ENCODE data around the gene MXD1.

Gene MXD1

DNA sequence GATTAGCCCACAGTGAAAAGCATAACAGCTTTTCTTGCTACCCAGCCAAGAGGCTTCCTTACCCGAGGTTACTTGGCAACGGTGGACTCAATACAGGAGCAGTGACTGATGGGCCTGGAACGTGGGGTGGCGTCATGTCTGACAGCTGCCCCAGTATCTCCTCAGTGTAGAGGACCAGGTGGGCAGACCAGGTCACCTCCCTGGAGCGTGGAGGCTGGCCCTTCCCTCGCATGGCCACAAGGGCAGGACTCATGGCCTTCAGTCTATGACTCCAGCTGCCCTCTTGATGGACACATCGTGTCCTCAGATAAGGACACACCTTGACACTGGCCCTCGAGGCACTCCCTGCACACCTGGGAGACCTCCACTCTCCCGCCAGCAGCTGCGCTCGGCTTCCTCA, 40.1 kb downstream of the MXD1 start:
- Histone ChIP-seq H3K27ac (ENCODE audit: low read length) (no peak overlapping the region), H4K20me1 (ENCODE audit: insufficient read depth, low read length) (no peaks in the 10 kb centered on the region), H3K9me3 (replicated peaks; ENCODE audit: insufficient read depth, low read length) (no peaks in the 10 kb centered on the region), H3K36me3 (replicated peaks; ENCODE audit: insufficient read depth, low read length) (no peaks in the 10 kb centered on the region), H3K9me2 (replicated peaks; ENCODE audit: insufficient read depth, low read length) (no peaks in the 10 kb centered on the region), H3K9ac (ENCODE audit: low read length) (no peak overlapping the region), H2AFZ (ENCODE audit: low read length) (no peak overlapping the region), H3F3A (ENCODE audit: insufficient read depth, low read length) (no peaks in the 10 kb centered on the region), H3K27me3 (replicated peaks; ENCODE audit: insufficient read depth, low read length) (no peaks in the 10 kb centered on the region), H3K79me2 (ENCODE audit: low read length) (no peaks in the 10 kb centered on the region), H3K4me2 (ENCODE audit: low read depth, low read length) (no peak overlapping the region), H3K4me1 (ENCODE audit: low read length) (no peaks in the 10 kb centered on the region), H3K4me3 (ENCODE audit: low read length) (no peak overlapping the region)
- TF ChIP-seq EZH2 (optimal IDR thresholded peaks at IDR 0.05; ENCODE audit: low read depth, low read length), result no peak
- no peak for TF ChIP-seq EZH2phosphoT487 (IDR thresholded peaks at IDR 0.05; ENCODE audit: low read length)
- no peak for TF ChIP-seq CTCF (IDR thresholded peaks at IDR 0.05; ENCODE audit: low read length)
- DNase-seq, result no peak

- DNase-seq, result no peak
- no peaks in the 10 kb centered on the region for H3K27me3 ChIP-seq (replicated peaks; ENCODE audit: insufficient read depth, low read length)
- no peaks in the 10 kb centered on the region for H3K79me2 ChIP-seq (ENCODE audit: low read length)
- H4K20me1 ChIP-seq (ENCODE audit: insufficient read depth, low read length), result no peaks in the 10 kb centered on the region
- TF ChIP-seq CTCF (IDR thresholded peaks at IDR 0.05; ENCODE audit: low read length), result no peak
- no peak for TF ChIP-seq EZH2 (optimal IDR thresholded peaks at IDR 0.05; ENCODE audit: low read depth, low read length)
- TF ChIP-seq EZH2phosphoT487 (IDR thresholded peaks at IDR 0.05; ENCODE audit: low read length), result no peak
- H2AFZ ChIP-seq (ENCODE audit: low read length), result no peak overlapping the region
- H3K4me1 ChIP-seq (ENCODE audit: low read length), result no peaks in the 10 kb centered on the region
- no peak overlapping the region for H3K4me3 ChIP-seq (ENCODE audit: low read length)
- H3K4me2 ChIP-seq (ENCODE audit: low read depth, low read length), result no peak overlapping the region
- no peak overlapping the region for H3K27ac ChIP-seq (ENCODE audit: low read length)
- H3F3A ChIP-seq (ENCODE audit: insufficient read depth, low read length), result no peaks in the 10 kb centered on the region
- no peaks in the 10 kb centered on the region for H3K9me3 ChIP-seq (replicated peaks; ENCODE audit: insufficient read depth, low read length)
- H3K36me3 ChIP-seq (replicated peaks; ENCODE audit: insufficient read depth, low read length), result no peaks in the 10 kb centered on the region
- H3K9me2 ChIP-seq (replicated peaks; ENCODE audit: insufficient read depth, low read length), result no peaks in the 10 kb centered on the region
- H3K9ac ChIP-seq (ENCODE audit: low read length), result no peak overlapping the region
Observed at GRCh38 chr2:69956475-69956979, 41.6 kb downstream of the MXD1 start.

GRCh38 chr2:69957965-69958364, 43.1 kb downstream of the MXD1 start:
- no peak overlapping the region for H3K4me3 ChIP-seq (ENCODE audit: low read length)
- H3K9me2 ChIP-seq (replicated peaks; ENCODE audit: insufficient read depth, low read length), result no peaks in the 10 kb centered on the region
- no peaks in the 10 kb centered on the region for H3K36me3 ChIP-seq (replicated peaks; ENCODE audit: insufficient read depth, low read length)
- H3K9me3 ChIP-seq (replicated peaks; ENCODE audit: insufficient read depth, low read length), result no peaks in the 10 kb centered on the region
- no peak overlapping the region for H3K9ac ChIP-seq (ENCODE audit: low read length)
- H3K79me2 ChIP-seq (ENCODE audit: low read length), result no peaks in the 10 kb centered on the region
- no peaks in the 10 kb centered on the region for H4K20me1 ChIP-seq (ENCODE audit: insufficient read depth, low read length)
- DNase-seq, result no peak
- no peak for TF ChIP-seq EZH2phosphoT487 (IDR thresholded peaks at IDR 0.05; ENCODE audit: low read length)
- no peak for TF ChIP-seq EZH2 (optimal IDR thresholded peaks at IDR 0.05; ENCODE audit: low read depth, low read length)
- TF ChIP-seq CTCF (IDR thresholded peaks at IDR 0.05; ENCODE audit: low read length), result no peak
- H3F3A ChIP-seq (ENCODE audit: insufficient read depth, low read length), result no peaks in the 10 kb centered on the region
- no peak overlapping the region for H2AFZ ChIP-seq (ENCODE audit: low read length)
- no peak overlapping the region for H3K27ac ChIP-seq (ENCODE audit: low read length)
- no peaks in the 10 kb centered on the region for H3K4me1 ChIP-seq (ENCODE audit: low read length)
- no peaks in the 10 kb centered on the region for H3K27me3 ChIP-seq (replicated peaks; ENCODE audit: insufficient read depth, low read length)
- H3K4me2 ChIP-seq (ENCODE audit: low read depth, low read length), result no peak overlapping the region

All from MM.1S (cell line).